Measurements from ENCODE around the gene NECTIN4. TPM values are rescaled to one million over a fixed set of nuclear protein-coding genes. Genes with fewer than 3 reads are reported as not detected.

Gene NECTIN4
- total RNA-seq, 2 donors from 2014 or later = 4.6 to 7.8 TPM

DNA sequence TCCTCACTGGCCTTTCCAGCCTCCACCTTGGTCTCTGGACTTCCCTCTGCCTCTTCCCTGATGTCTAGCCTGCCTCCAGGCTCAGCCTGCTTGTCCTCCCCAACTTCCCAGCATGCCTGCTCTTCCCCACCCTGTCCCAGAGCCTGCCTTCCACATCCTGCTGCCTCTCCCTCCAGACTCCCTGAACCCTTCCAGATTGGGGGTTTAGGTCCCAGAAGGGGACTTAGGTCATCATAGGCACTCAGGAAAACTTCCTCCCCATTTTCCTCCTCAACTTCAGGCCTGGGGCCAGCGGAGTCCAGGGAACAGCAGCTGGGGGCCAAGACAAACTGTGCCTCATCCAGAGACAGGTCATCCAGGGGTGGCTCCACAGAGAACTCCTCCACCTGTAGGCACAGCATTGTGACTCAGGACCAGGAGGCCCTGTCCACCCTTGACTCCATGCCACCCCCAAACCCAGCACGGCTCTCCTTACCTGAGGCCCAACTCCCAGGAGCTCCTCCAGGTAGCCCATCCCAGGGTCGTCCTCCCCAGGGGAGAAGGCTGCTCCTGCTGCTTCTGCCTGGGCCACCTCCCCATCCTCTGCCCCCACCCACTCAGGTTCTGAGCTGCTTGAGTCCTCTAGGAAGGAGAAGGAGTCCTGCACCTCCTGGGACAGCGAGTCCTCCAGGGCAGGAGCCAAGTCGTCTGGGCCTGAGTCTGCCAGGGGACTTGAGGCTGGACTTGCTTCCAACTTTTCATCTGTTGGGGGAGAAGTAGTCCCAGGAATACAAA, 40.2 kb downstream of the NECTIN4 start:
- no peaks in the 10 kb centered on the region for H3K27me3 ChIP-seq
- H3K27ac ChIP-seq = no peak overlapping the region
- H3K4me3 ChIP-seq = no peak overlapping the region
- no peaks in the 10 kb centered on the region for H3K9me3 ChIP-seq
- H3K36me3 ChIP-seq = no peaks in the 10 kb centered on the region
- no peaks in the 10 kb centered on the region for H3K4me1 ChIP-seq
- DNase-seq = no peak
- no peak overlapping the region for H3K9ac ChIP-seq (ENCODE audit: low read depth in 2 of 2, low read length in 2 of 2)
- TF ChIP-seq, protein P1, sequence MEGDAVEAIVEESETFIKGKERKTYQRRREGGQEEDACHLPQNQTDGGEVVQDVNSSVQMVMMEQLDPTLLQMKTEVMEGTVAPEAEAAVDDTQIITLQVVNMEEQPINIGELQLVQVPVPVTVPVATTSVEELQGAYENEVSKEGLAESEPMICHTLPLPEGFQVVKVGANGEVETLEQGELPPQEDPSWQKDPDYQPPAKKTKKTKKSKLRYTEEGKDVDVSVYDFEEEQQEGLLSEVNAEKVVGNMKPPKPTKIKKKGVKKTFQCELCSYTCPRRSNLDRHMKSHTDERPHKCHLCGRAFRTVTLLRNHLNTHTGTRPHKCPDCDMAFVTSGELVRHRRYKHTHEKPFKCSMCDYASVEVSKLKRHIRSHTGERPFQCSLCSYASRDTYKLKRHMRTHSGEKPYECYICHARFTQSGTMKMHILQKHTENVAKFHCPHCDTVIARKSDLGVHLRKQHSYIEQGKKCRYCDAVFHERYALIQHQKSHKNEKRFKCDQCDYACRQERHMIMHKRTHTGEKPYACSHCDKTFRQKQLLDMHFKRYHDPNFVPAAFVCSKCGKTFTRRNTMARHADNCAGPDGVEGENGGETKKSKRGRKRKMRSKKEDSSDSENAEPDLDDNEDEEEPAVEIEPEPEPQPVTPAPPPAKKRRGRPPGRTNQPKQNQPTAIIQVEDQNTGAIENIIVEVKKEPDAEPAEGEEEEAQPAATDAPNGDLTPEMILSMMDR (IDR thresholded peaks at IDR 0.05) = no peak
- intact Hi-C loops (cut with DNase I) = loop anchor here (10.0 kb wide), 1 partner anchor 54 kb away; no protein-coding TSS in a partner anchor

DNA sequence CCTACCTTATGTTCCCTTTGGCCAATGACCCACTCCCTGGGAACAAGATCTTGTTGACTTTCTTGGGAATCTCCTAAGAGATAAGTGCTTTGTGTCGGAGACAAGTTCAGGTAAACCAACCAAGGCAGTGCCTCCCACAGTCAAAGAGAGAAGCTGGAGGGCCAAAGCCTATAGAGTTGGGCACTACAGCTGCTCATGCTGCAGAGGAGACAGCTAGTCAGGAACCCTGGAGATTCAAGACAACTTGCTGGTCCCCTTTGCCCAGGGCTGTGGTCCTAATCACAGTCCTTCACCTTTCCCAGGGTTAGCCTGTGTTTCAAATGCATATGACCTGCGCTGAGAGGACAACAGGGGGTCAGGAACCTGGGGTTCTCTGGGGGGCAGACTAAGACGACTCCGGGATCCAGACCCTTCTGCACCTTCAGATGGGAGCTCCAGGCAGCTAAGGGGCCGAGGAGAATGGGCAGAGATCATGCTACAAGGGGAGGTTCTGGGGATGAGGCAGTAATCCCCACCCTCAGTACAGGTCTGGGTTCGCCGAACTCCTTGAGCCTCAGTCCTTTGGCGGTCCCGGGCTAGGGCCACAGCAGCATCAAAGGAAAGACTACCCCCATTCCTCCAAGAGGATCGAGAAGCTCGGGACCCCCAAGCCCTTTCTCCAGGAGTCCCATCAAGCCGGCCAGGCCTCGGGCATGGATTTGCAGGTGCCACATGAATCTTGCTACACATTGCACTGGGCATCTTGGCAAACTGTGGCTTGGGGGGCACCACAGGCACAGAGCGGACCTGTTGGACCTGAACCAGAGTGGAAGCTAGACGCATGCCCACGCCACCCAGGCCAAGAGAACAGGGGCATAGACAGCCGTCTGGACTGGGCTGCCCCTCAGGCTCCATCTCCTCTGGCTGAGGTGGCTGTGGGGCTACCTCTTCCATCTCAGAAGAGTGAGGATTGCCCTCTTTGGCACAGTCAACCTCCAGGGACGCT, 41.6 kb downstream of the NECTIN4 start:
- TF ChIP-seq, protein P1 (IDR thresholded peaks at IDR 0.05) = no peak
- Histone ChIP-seq H3K4me1 (no peaks in the 10 kb centered on the region), H3K27ac (no peak overlapping the region), H3K4me3 (no peak overlapping the region), H3K9me3 (no peaks in the 10 kb centered on the region), H3K27me3 (no peaks in the 10 kb centered on the region), H3K36me3 (no peaks in the 10 kb centered on the region), H3K9ac (ENCODE audit: low read depth in 2 of 2, low read length in 2 of 2) (no peak overlapping the region)
- DNase-seq = no peak
- intact Hi-C loops (cut with DNase I) = loop anchor here (10.0 kb wide), 1 partner anchor 53 kb away; no protein-coding TSS in a partner anchor

DNA sequence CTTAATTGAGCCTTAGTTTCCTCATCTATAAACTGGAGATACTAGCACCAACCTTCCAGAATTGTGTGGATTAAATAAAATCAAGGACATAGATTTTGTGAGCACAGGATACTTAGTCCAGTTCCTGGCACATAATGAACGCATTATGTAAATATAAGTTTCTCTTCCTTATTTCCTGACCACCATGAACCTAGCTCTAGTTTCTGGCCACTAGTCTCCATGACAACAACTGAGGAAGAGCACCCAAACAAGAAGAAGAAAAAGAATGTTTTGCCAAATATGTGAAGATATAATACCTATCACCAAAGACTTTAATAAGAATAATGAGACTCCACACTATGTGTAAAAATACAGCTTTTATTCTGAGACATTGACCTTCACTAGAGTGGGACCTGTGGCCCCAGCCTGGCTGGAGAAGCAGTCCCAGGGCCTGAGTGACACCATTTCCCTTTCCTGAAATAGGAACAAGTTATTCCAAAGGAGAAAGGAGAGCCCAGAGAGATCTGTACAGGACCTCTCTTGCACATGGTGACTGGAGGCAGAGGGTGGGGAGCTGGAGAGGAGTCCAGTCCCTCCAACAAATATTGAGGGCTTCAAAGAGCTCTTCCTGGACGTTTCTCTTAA, 42.6 kb downstream of the NECTIN4 start:
- H3K27me3 ChIP-seq = no peaks in the 10 kb centered on the region
- no peaks in the 10 kb centered on the region for H3K4me1 ChIP-seq
- peak overlapping the region; percentile 83 for H3K4me3 ChIP-seq
- DNase-seq = no peak
- TF ChIP-seq, protein P1 (IDR thresholded peaks at IDR 0.05) = no peak
- intact Hi-C loops (cut with DNase I) = loop anchor here (10.0 kb wide), 1 partner anchor 52 kb away; no protein-coding TSS in a partner anchor
- H3K9me3 ChIP-seq = no peaks in the 10 kb centered on the region
- H3K36me3 ChIP-seq = no peaks in the 10 kb centered on the region
- peak overlapping the region; percentile 96 for H3K27ac ChIP-seq
- H3K9ac ChIP-seq (ENCODE audit: low read depth in 2 of 2, low read length in 2 of 2) = no peak overlapping the region

DNA sequence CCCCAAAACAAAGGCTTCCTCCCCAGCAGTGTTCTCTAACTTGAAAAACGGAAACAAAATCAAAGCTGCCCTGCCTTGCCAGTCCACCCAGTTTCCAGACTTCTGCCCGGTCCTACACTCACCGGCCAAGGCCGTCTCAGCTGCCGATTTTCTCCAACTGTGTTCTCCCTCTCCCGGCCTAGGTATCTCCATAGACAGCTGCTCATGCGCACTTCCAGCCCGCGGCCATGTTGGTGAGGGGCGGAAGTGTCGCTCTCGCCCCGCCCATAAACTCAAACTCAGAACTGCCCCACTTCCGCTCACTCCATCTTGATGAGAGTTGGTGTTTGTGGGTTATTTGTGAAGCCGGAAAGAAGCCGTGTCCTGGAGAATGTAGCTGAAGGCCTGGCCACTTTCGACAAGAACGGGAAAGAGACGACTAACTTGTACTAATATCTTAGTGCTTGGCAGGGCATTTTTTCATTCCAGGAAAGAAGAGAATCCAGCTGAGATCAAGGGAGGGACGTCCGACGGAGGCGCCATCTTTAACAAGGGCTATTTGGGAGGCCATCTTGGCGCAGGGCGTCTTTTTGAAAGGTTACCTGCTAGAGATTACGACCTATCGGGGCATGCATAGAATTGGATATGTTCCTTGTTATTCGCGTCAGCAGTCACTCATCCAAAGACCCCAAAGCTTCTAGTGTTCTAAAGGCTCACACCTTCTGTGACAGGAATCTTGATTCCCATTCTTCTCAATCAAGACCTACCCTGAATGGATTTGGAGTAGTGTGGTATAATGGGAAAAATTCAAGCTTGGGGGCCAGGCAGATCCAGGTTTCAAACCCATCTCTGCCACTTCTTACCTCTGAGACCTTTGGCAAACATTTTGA, 43.4 kb downstream of the NECTIN4 start, which contains the start of gene USF1:
Gene USF1, minus strand, starts transcription at position 242 of the 869 bp plus-strand sequence. CDS start 2,702 bp downstream, outside the sequence.
- intact Hi-C loops (cut with DNase I) = loop anchor here (10.0 kb wide), 1 partner anchor 51 kb away; no protein-coding TSS in a partner anchor
- no peaks in the 10 kb centered on the region for H3K27me3 ChIP-seq
- H3K4me3 ChIP-seq = peak within 1 kb of the TSS; percentile 83
- peak within 1 kb of the TSS; percentile 96 for H3K27ac ChIP-seq
- no peaks in the 10 kb centered on the region for H3K36me3 ChIP-seq
- DNase-seq = peak; percentile 95
- H3K4me1 ChIP-seq = no peaks in the 10 kb centered on the region
- peak within 1 kb of the TSS; percentile 92 to 97 for H3K9ac ChIP-seq (ENCODE audit: low read depth in 2 of 2, low read length in 2 of 2)
- H3K9me3 ChIP-seq = no peaks in the 10 kb centered on the region
- TF ChIP-seq, protein P1 (IDR thresholded peaks at IDR 0.05) = no peak
